CD4-positive, alpha-beta memory T cell (primary cell): ENCODE measurements around the gene SLU7. TPM values are rescaled to one million over a fixed set of nuclear protein-coding genes. Genes with fewer than 3 reads are reported as not detected.

Source experiments
- CTCF ChIA-PET: fragments of 350-600 bp; sonication (Branson Sonifier 250); formaldehyde crosslinking; loops from one replicate; lab custom pipeline; 2021; ENCODE audit warnings: inconsistent platforms; ENCODE audit not compliant: partially characterized antibody; lab: Charles Lee
- POLR2A ChIA-PET: fragments of 350-600 bp; sonication (Branson Sonifier 250); formaldehyde crosslinking; loops from one replicate; lab custom pipeline; 2021; ENCODE audit not compliant: partially characterized antibody; lab: Charles Lee
- DNase-seq, 5 donors: peaks; one replicate each; pipeline versions ENCODE4 v3.0.0 to v3.0.0-alpha.2; 2020 to 2022; ENCODE audit warnings: mixed read lengths in 1 of 5
- H3K27ac ChIP-seq: one replicate; pipeline ENCODE4 v1.7.0; 2013; ENCODE audit warnings: low read depth, low read length
- H3K27me3 ChIP-seq: 2 replicates; pipeline ENCODE4 v1.7.0; 2013; ENCODE audit warnings: mild to moderate bottlenecking, low read length, moderate library complexity; ENCODE audit not compliant: insufficient read depth
- H3K36me3 ChIP-seq: 2 replicates; pipeline ENCODE4 v1.7.0; 2013; ENCODE audit warnings: mild to moderate bottlenecking, low read length, moderate library complexity; ENCODE audit not compliant: insufficient read depth
- H3K4me1 ChIP-seq: 2 replicates; pipeline ENCODE4 v1.7.0; 2013; ENCODE audit warnings: mild to moderate bottlenecking, low read length, moderate library complexity; ENCODE audit not compliant: insufficient read depth
- H3K4me3 ChIP-seq, 2 donors: one replicate each; pipeline ENCODE4 v1.7.0; 2013; ENCODE audit warnings: low read length in 2 of 2, mild to moderate bottlenecking in 1 of 2
- H3K9me3 ChIP-seq, 2 donors: one replicate each; pipeline ENCODE4 v1.7.0; 2013; ENCODE audit warnings: low read length in 2 of 2, control low read depth in 1 of 2; ENCODE audit not compliant: control insufficient read depth in 1 of 2
- H3K27ac Mint-ChIP-seq, 7 donors: one replicate each; pipeline ENCODE4 v1.8.0; 2020 to 2021; ENCODE audit warnings: mixed read lengths in 7 of 7, mild to moderate bottlenecking in 6 of 7, inconsistent platforms in 3 of 7, moderate library complexity in 3 of 7
- H3K27me3 Mint-ChIP-seq, 2 donors: one replicate each; pipeline ENCODE4 v1.8.0; 2020 to 2021; ENCODE audit warnings: mixed read lengths in 2 of 2
- H3K36me3 Mint-ChIP-seq, 2 donors: one replicate each; pipeline ENCODE4 v1.8.0; 2020 to 2021; ENCODE audit warnings: mixed read lengths in 2 of 2, inconsistent platforms in 1 of 2, mild to moderate bottlenecking in 1 of 2
- H3K4me1 Mint-ChIP-seq, 4 donors: one replicate each; pipeline ENCODE4 v1.8.0; 2020 to 2021; ENCODE audit warnings: mixed read lengths in 4 of 4, mild to moderate bottlenecking in 1 of 4
- H3K4me3 Mint-ChIP-seq, 8 donors: one replicate each; pipeline ENCODE4 v1.8.0; 2020 to 2021; ENCODE audit warnings: mixed read lengths in 8 of 8, mild to moderate bottlenecking in 7 of 8, moderate library complexity in 6 of 8, inconsistent platforms in 3 of 8
- H3K9me3 Mint-ChIP-seq, 8 donors: one replicate each; pipeline ENCODE4 v1.8.0; 2020 to 2021; ENCODE audit warnings: mixed read lengths in 8 of 8, mild to moderate bottlenecking in 5 of 8, inconsistent platforms in 3 of 8, moderate library complexity in 1 of 8
- intact Hi-C: fragments of 100-400 bp; cut with micrococcal nuclease; formaldehyde crosslinking; loops from one replicate; pipeline ENCODE4 v1.15.1; 2023
- polyA plus RNA-seq, 2 donors: library from polyadenylated mRNA; unstranded; fragments of 300-500 nt; fragmentation: Illumina TruSeq; gene quantifications; one replicate each; pipeline ENCODE4 v1.2.3, GENCODE V29; 2021
- total RNA-seq, 2 experiments: library from RNA; stranded (reverse); gene quantifications; one replicate each; pipeline ENCODE4 v1.2.3, GENCODE V29; 2021

Gene SLU7
- 10 to 100 TPM; 86.8 to 93.9 TPM for total RNA-seq
- 10 to 100 TPM; 50.8 to 88.4 TPM for polyA plus RNA-seq

DNA sequence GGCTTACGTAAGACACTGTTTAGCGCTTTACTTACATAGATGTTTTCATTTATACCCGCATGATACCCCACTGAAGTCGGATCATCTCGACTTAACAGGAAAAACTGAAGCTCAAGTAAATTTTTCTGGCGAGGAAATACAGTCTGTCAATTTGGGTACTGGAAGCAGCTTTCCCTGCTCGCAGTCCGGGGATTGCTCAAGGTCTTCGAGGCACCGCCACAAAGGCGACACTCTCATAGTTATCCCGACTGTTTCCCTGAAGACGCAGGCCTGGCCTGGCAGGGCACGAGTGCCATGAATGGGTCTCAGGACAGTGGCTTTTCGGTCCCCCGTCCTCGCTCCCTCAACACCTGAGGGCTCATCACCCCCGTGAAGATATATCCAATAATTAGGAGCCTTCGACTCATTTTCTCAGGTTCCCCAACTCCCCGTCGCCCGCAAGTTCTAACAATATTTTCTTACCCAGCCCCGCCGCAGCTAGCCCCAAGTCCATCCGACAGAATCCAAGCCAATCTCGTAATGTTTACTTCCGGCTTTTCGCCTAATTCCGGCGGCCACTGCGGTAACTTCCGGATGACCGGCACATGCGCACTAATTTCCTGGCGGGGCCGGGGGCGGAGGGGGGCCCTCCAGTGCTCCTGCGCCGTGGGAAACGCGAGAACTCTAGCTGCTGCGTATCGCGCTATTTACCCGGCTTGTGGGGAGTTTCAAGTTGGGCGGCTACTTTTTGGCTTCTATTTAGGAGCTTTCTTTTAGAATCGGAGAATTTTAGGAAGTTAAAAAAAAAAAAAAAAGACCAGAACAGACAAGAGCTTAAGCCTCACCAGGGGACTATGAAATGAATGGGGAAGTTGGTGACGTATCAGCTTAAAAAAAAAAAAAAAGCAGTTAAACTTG, at the start of gene SLU7:
Gene SLU7, minus strand, starts transcription at position 521 of the 897 bp plus-strand sequence. CDS start 3,787 bp downstream, outside the sequence.
- H3K4me1 Mint-ChIP-seq, result peaks cover 46 to 84% (median 61%) of the 10 kb centered on the region in 4 donors
- H3K27me3 ChIP-seq, result no peaks in the 10 kb centered on the region
- peaks cover 14 to 26% of the 10 kb centered on the region in 2 donors for H3K36me3 Mint-ChIP-seq
- no peaks in the 10 kb centered on the region for H3K27me3 Mint-ChIP-seq
- peaks cover 8% of the 10 kb centered on the region for H3K36me3 ChIP-seq
- H3K9me3 ChIP-seq, result no peaks in the 10 kb centered on the region
- peak within 1 kb of the TSS; percentile 96 to 99 (median 98) for H3K27ac Mint-ChIP-seq
- CTCF ChIA-PET, result interaction anchor here (0.9 to 16.2 kb wide), 6 partner anchors 12 to 89 kb away, joined by 3 to 239 read pairs (median 4); no protein-coding TSS in a partner anchor
- H3K4me1 ChIP-seq, result peaks cover 61% of the 10 kb centered on the region
- H3K9me3 Mint-ChIP-seq, result peaks cover 0 to 2% (median 0%) of the 10 kb centered on the region in 8 donors
- H3K27ac ChIP-seq, result peak within 1 kb of the TSS; percentile 98
- DNase-seq, result peak; percentile 91 to 92 (median 92)
- POLR2A ChIA-PET, result interaction anchor here (0.5 to 4.1 kb wide), 17 partner anchors 11 to 1691 kb away, joined by 3 to 32 read pairs (median 4); partner anchors contain the start of genes PWWP2A and TTC1
- H3K4me3 Mint-ChIP-seq, result peak within 1 kb of the TSS; percentile 93 to 100 (median 96)
- H3K4me3 ChIP-seq, result peak within 1 kb of the TSS; percentile 80 to 85
- intact Hi-C loops, result loop anchor here (1.0 to 5.0 kb wide), 4 partner anchors 18 to 1212 kb away; partner anchors contain the start of genes FAM200C, PWWP2A, RNF145 and TTC1

DNA sequence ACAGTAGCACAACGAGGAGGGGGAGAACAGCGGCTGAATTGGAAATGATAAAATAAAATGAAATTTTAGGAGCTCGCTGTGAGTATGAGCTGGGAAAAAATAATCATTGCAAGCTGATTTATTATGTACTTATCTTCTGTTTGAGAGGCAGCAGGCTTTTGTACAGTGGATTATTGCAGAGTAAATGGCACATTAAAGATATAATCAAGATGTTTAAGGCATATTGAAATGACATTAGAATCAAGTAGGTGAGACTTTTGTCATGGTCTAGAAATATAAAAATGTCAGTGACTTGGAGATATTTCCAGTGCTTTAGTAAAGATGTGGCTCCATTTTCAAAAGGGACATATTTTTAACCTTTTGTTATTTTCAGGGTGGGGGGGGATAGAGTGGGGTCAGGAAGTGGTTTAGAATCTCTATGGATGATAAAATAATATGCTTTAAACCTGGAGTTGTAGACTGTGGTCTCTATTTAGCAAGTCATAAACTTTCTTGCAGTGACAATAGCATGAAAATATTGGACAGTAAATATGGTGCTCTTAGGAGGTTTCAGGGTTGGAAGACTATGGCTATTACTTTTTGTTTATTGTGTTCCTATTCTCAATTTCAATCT, 49.6 kb upstream of the SLU7 start:
- peaks cover 66% of the 10 kb centered on the region for H3K4me1 ChIP-seq
- no peaks in the 10 kb centered on the region for H3K27me3 ChIP-seq
- POLR2A ChIA-PET, result interaction anchor here (1.2 to 4.4 kb wide), 9 partner anchors 10 to 50 kb away, joined by 4 to 35 read pairs (median 18); partner anchors contain the start of genes PTTG1 and SLU7
- peak overlapping the region; percentile 70 for H3K27ac ChIP-seq
- no peaks in the 10 kb centered on the region for H3K9me3 ChIP-seq
- peak overlapping the region; percentile 73 to 75 for H3K4me3 ChIP-seq
- Mint-ChIP-seq H3K27me3 (no peaks in the 10 kb centered on the region), H3K4me1 (peaks cover 48 to 92% (median 68%) of the 10 kb centered on the region in 4 donors), H3K4me3 (peak overlapping the region; percentile 90 to 99 (median 96)), H3K9me3 (no peaks in the 10 kb centered on the region), H3K27ac (peak overlapping the region; percentile 90 to 98 (median 97)), H3K36me3 (peaks cover 0 to 8% of the 10 kb centered on the region in 2 donors)
- CTCF ChIA-PET, result interaction anchor here (0.7 to 5.3 kb wide), 10 partner anchors 9 to 48 kb away, joined by 3 to 78 read pairs (median 6); no protein-coding TSS in a partner anchor
- no peaks in the 10 kb centered on the region for H3K36me3 ChIP-seq
- no peak for DNase-seq
- intact Hi-C loops, result loop anchor here (1.0 to 5.0 kb wide), 4 partner anchors 18 to 46 kb away; partner anchors contain the start of gene PTTG1

DNA sequence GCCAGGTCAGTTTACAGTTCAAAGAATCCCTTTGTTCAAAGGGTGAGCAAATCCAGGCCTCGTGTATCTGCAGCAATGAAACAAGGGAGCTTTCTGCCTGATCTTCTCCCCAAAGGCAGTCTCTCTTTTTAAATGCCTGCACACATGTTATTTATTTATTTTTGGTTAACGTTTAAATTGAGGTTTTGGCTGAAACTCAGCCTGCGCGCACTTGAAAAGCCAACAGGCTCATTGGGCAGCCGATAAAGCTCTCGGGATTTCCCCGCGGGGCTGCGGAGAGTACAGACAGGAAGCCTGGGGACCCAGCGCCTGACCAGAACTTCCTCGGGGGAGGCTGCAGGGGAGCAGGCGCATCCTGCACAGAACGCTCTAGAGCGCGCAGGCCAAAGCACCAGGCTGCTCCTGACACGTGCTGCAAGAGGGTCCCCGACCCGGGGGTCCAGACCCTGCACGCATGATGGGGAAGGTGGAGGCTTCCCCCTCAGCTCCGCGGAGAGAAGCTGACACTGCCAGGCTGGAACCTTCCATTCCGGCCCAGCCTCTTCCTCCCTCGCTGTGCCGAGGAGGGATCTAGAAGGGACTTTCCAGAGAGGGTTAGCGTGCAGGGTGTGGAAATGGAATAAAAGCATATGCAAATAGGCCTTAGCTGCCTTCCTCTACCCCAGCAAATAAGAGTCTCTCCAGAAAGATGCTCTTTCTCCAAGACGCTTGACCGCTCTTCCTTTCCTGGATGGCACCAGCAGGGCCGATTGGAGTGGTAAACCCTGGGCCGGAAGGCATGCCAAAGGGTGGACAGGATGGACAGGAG, 48.9 kb upstream of the SLU7 start:
- peaks cover 43 to 84% (median 62%) of the 10 kb centered on the region in 4 donors for H3K4me1 Mint-ChIP-seq
- Histone ChIP-seq H3K27ac (peak overlapping the region; percentile 70), H3K4me1 (peaks cover 59% of the 10 kb centered on the region), H3K27me3 (no peaks in the 10 kb centered on the region), H3K4me3 (peak overlapping the region; percentile 73 to 75), H3K9me3 (no peaks in the 10 kb centered on the region), H3K36me3 (no peaks in the 10 kb centered on the region)
- DNase-seq, result peak; percentile 70 to 90 (median 77)
- H3K9me3 Mint-ChIP-seq, result no peaks in the 10 kb centered on the region
- POLR2A ChIA-PET, result interaction anchor here (1.2 to 4.4 kb wide), 10 partner anchors 11 to 49 kb away, joined by 3 to 35 read pairs (median 13); partner anchors contain the start of genes PTTG1 and SLU7
- CTCF ChIA-PET, result interaction anchor here (0.7 to 5.3 kb wide), 11 partner anchors 9 to 480 kb away, joined by 3 to 78 read pairs (median 4); partner anchors contain the start of gene PTTG1
- peak overlapping the region; percentile 90 to 99 (median 96) for H3K4me3 Mint-ChIP-seq
- peak overlapping the region; percentile 90 to 98 (median 97) for H3K27ac Mint-ChIP-seq
- H3K27me3 Mint-ChIP-seq, result no peaks in the 10 kb centered on the region
- intact Hi-C loops, result loop anchor here (1.0 to 5.0 kb wide), 4 partner anchors 19 to 45 kb away; partner anchors contain the start of gene PTTG1
- H3K36me3 Mint-ChIP-seq, result peaks cover 0 to 8% of the 10 kb centered on the region in 2 donors

DNA sequence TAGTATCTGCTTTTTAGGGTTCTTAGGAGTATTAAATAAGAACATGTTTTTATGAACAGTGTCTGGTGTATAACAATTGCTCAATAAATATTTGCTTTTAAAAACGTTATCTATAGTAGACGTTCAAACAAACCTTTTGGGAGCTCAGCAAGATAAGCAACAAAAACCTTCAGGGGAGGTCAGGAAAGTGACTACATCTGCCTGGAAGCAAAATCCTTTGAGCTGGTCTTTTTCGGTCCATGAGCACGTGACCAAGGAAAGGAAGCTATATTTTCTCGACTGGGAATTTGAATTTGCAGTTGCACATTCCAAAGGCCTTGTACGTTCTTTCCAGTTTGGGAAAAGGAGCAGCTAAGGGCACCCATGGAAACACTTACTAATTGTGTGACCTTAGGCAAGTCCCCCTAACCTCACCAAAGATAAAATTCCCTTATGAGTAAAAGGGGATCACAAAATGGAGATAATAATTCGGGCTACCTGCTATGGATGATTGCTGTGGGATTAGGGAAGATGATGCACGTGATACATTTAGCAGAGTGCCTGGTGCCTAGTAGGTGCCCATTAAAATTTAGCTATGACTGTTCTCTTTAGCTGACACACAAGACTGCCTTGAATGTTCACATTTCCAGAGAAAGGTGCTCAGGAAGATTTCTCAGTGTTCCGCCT, 48.1 kb upstream of the SLU7 start:
- H3K4me3 ChIP-seq, result peak overlapping the region in 1 of 2 donors; percentile 73
- peak overlapping the region; percentile 70 for H3K27ac ChIP-seq
- Mint-ChIP-seq H3K27me3 (no peaks in the 10 kb centered on the region), H3K36me3 (peaks cover 0 to 8% of the 10 kb centered on the region in 2 donors), H3K9me3 (no peaks in the 10 kb centered on the region), H3K4me3 (peak overlapping the region; percentile 90 to 99 (median 96)), H3K27ac (peak overlapping the region; percentile 90 to 98 (median 97)), H3K4me1 (peaks cover 39 to 77% (median 57%) of the 10 kb centered on the region in 4 donors)
- no peaks in the 10 kb centered on the region for H3K9me3 ChIP-seq
- POLR2A ChIA-PET, result interaction anchor here (1.2 to 4.4 kb wide), 10 partner anchors 10 to 48 kb away, joined by 3 to 35 read pairs (median 13); partner anchors contain the start of genes PTTG1 and SLU7
- CTCF ChIA-PET, result interaction anchor here (0.9 to 5.3 kb wide), 9 partner anchors 8 to 480 kb away, joined by 3 to 78 read pairs (median 5); partner anchors contain the start of gene PTTG1
- no peaks in the 10 kb centered on the region for H3K27me3 ChIP-seq
- DNase-seq, result no peak
- intact Hi-C loops, result loop anchor here (5.0 kb wide), 1 partner anchor 45 kb away; the partner anchor contains the start of gene PTTG1
- peaks cover 52% of the 10 kb centered on the region for H3K4me1 ChIP-seq
- no peaks in the 10 kb centered on the region for H3K36me3 ChIP-seq

DNA sequence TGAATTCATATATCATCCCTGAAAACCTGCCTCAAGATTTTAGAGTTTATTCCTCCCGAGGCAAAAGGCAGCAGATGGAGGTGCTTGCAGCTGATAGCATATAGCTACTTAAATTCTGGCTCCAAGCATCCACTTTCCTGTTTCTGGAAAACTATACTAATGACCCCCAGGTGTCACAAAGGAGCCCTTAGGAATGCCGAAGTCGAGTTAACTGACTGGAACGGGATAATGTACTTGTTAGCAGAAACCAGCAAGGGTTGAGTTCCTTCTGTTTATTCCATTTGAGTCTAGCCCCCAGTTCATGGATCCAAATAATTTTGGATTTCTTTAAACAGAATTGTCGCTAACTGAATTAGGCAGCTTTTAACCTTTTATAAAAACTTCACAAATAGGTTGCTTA, 47.2 kb upstream of the SLU7 start:
- peaks cover 0 to 8% of the 10 kb centered on the region in 2 donors for H3K36me3 Mint-ChIP-seq
- H3K4me3 ChIP-seq, result no peak overlapping the region
- ChIA-PET POLR2A (interaction anchor here (2.4 kb wide), 1 partner anchor 47 kb away, joined by 25 read pairs; the partner anchor contains the start of gene SLU7), CTCF (interaction anchor here (1.3 to 5.3 kb wide), 4 partner anchors 9 to 41 kb away, joined by 3 to 78 read pairs (median 10); no protein-coding TSS in a partner anchor)
- H3K27ac ChIP-seq, result no peak overlapping the region
- H3K27ac Mint-ChIP-seq, result peak overlapping the region in 2 of 7 donors; percentile 82 to 97
- no peaks in the 10 kb centered on the region for H3K27me3 Mint-ChIP-seq
- H3K36me3 ChIP-seq, result no peaks in the 10 kb centered on the region
- no peaks in the 10 kb centered on the region for H3K9me3 Mint-ChIP-seq
- H3K4me1 Mint-ChIP-seq, result peaks cover 32 to 68% (median 51%) of the 10 kb centered on the region in 4 donors
- peaks cover 44% of the 10 kb centered on the region for H3K4me1 ChIP-seq
- H3K4me3 Mint-ChIP-seq, result no peak overlapping the region
- intact Hi-C loops, result loop anchor here (5.0 kb wide), 1 partner anchor 44 kb away; the partner anchor contains the start of gene PTTG1
- no peaks in the 10 kb centered on the region for H3K27me3 ChIP-seq
- no peak for DNase-seq
- H3K9me3 ChIP-seq, result no peaks in the 10 kb centered on the region
